Activated naive CD4-positive, alpha-beta T cell treated with anti-CD3 and anti-CD28 coated beads for 36 hours (primary cell): ENCODE data around the gene SLC35D2. TPM values are rescaled to one million over a fixed set of nuclear protein-coding genes. Genes with fewer than 3 reads are reported as not detected.
A peak's percentile ranks its signal among the peaks of the same experiment; 100 is the strongest.
"Not testable (repeated sequence)": the region's sequence is repeated elsewhere in the genome, so short reads cannot be mapped to it uniquely, and the experiment has no call there.

Experiments used
- CTCF ChIA-PET: fragments of 350-600 bp; sonication (Branson Sonifier 250); formaldehyde crosslinking; loops from one replicate; lab custom pipeline; 2021; ENCODE audit warnings: antibody characterized with exemption; lab: Charles Lee
- DNase-seq: peaks from one replicate; pipeline ENCODE4 v3.0.0-alpha.2; 2020
- H3K27ac Mint-ChIP-seq: one replicate; pipeline ENCODE4 v1.8.0; 2021; ENCODE audit warnings: mild to moderate bottlenecking, mixed read lengths
- H3K27me3 Mint-ChIP-seq: one replicate; pipeline ENCODE4 v1.8.0; 2021; ENCODE audit warnings: low read depth, mixed read lengths
- H3K36me3 Mint-ChIP-seq: one replicate; pipeline ENCODE4 v1.8.0; 2021; ENCODE audit warnings: low read depth, mixed read lengths
- H3K4me1 Mint-ChIP-seq: one replicate; pipeline ENCODE4 v1.8.0; 2021; ENCODE audit warnings: low read depth, mixed read lengths
- H3K4me3 Mint-ChIP-seq: one replicate; pipeline ENCODE4 v1.8.0; 2021; ENCODE audit warnings: mild to moderate bottlenecking, moderate library complexity, mixed read lengths
- H3K9me3 Mint-ChIP-seq: one replicate; pipeline ENCODE4 v1.8.0; 2021; ENCODE audit warnings: mixed read lengths
- intact Hi-C: fragments of 100-400 bp; cut with micrococcal nuclease; formaldehyde crosslinking; loops from one replicate; pipeline ENCODE4 v1.15.1; 2023
- total RNA-seq, 2 experiments: library from RNA; stranded (reverse); gene quantifications; one replicate each; pipeline ENCODE4 v1.2.3, GENCODE V29; 2021

The SLC35D2 gene
- total RNA-seq, 2 experiments from 2014 or later = 0.91 to 1.1 TPM

DNA sequence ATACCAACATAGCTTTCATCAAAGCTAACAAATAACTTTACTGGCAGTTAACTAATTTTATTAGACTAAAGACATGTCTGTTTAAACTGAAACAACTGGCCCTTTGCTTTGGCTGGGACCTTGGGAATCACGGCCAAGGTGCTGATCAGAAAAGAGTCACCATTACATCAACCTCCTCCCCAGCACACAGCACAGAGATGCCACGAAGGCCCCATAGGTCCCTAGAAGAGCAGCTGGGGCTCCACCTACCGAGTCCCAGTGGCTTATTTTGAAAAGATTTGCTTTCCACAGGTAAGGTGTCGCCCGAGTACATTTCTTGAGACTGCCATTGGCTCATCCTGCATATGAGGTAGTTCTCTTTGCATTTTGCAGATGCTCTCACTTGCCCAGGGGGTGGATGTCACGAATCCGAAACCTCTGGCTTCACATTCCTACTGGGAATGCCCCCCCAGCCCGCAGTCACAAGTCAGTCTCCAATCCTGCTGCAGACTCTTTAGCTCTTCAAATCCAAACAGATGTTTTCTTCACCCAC, 62.7 kb downstream of the SLC35D2 start:
- intact Hi-C loops = no loop called here
- H3K4me1 Mint-ChIP-seq = no peaks in the 10 kb centered on the region
- no peaks in the 10 kb centered on the region for H3K9me3 Mint-ChIP-seq
- no peak for DNase-seq
- H3K4me3 Mint-ChIP-seq = no peak overlapping the region
- H3K36me3 Mint-ChIP-seq = no peaks in the 10 kb centered on the region
- CTCF ChIA-PET = interaction anchor here (0.6 to 1.4 kb wide), 3 partner anchors 88 to 606 kb away, joined by 3 to 4 read pairs (median 4); no protein-coding TSS in a partner anchor
- no peaks in the 10 kb centered on the region for H3K27me3 Mint-ChIP-seq
- no peak overlapping the region for H3K27ac Mint-ChIP-seq

DNA sequence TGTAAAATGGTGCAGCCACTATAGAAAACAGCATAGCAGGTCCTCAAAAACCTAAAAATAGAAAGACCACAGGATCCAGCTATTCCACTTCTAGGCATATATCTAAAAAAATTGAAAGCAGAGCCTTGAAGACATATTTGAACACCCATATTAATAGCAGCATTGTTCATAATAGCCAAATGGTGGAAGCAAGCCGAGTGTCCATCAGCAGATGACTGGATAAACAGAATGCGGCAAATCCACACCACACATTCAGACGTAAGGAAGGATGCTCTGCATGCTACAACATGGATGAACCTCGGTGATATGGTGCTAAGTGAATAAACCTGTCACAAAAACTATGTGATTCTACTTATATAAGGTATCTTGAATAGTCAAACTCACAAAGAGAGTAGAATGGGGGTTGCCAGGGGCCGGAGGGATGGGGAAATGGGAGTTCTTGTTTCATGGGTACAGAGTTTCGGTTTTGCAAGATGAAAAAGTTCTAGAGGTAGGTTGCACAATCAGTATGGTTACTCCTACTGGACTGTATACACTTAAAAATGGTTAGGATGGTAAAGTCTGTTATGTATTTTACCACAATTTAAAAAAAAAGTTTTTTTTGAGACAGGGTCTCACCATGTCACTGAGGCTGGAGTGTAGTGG, 64.5 kb downstream of the SLC35D2 start:
- peaks cover 2% of the 10 kb centered on the region for H3K9me3 Mint-ChIP-seq
- no peaks in the 10 kb centered on the region for H3K36me3 Mint-ChIP-seq
- intact Hi-C loops = no loop called here
- no peak overlapping the region for H3K27ac Mint-ChIP-seq
- CTCF ChIA-PET = interaction anchor here (3.9 to 6.7 kb wide), 2 partner anchors 8 to 85 kb away, joined by 29 to 70 read pairs; no protein-coding TSS in a partner anchor
- H3K4me1 Mint-ChIP-seq = no peaks in the 10 kb centered on the region
- no peak for DNase-seq
- no peak overlapping the region for H3K4me3 Mint-ChIP-seq
- H3K27me3 Mint-ChIP-seq = no peaks in the 10 kb centered on the region

DNA sequence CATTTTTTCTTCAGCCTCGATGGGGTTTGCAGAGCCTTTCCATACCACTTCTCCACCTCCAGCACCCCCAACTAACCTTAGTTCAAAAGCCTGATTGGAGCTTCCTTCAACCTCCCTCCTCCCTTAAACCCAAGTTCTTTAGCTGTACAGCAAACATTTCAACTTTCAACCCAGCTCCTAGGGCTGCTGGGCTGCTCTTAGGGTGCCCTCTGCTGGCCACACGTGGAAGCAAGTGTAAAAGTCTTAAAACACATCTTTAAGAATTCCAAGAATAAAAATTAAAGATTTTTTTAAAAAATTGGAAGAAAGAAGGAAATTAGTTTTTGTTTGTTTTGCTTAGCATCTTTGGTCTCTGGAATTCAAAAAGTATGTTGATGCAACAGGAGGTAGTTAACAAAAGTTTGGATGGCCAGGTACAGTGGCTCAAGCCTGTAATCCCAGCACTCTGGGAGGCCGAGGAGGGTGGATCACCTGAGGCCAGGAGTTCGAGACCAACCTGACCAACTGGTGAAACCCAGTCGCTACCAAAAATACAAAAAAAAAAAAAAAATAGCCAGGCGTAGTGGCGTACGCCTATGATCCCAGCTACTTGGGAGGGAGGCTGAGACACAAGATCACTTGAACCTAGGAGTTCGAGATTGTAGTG, 66.1 kb downstream of the SLC35D2 start:
- H3K4me1 Mint-ChIP-seq = no peaks in the 10 kb centered on the region
- CTCF ChIA-PET = interaction anchor here (0.6 to 6.7 kb wide), 26 partner anchors 10 to 512 kb away, joined by 3 to 70 read pairs (median 3); no protein-coding TSS in a partner anchor
- H3K4me3 Mint-ChIP-seq = no peak overlapping the region
- intact Hi-C loops = loop anchor here (1.0 kb wide), 1 partner anchor 85 kb away; no protein-coding TSS in a partner anchor
- peaks cover 15% of the 10 kb centered on the region for H3K9me3 Mint-ChIP-seq
- peaks cover under 1% of the 10 kb centered on the region for H3K27me3 Mint-ChIP-seq
- DNase-seq = peak; percentile 72
- H3K36me3 Mint-ChIP-seq = no peaks in the 10 kb centered on the region
- H3K27ac Mint-ChIP-seq = no peak overlapping the region

DNA sequence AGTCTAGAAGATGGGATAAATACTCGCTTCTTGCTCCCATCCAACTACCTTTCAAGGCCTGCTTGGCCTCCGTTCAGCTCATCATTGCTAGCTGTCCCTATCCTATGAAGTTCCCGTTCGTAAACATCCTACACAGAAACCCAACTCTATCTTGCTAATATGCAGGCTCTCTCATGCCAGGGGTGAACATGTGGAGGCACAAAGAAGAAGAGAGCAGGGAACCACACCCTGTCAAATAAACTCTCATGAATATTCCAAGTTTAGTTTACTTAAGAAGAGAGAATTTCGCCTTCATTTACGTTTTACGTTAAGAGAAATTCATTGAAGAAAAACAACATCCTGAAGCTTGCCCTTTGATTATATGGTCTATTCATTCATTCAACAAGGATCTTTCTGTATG, 73.7 kb downstream of the SLC35D2 start:
- Mint-ChIP-seq H3K27me3 (peaks cover 11% of the 10 kb centered on the region), H3K27ac (no peak overlapping the region), H3K9me3 (peaks cover 29% of the 10 kb centered on the region), H3K4me3 (no peak overlapping the region), H3K36me3 (peaks cover 7% of the 10 kb centered on the region), H3K4me1 (no peaks in the 10 kb centered on the region)
- intact Hi-C loops = no loop called here
- no peak for DNase-seq
- CTCF ChIA-PET = interaction anchor here (0.6 to 0.9 kb wide), 2 partner anchors 18 to 78 kb away, joined by 3 to 5 read pairs; no protein-coding TSS in a partner anchor

DNA sequence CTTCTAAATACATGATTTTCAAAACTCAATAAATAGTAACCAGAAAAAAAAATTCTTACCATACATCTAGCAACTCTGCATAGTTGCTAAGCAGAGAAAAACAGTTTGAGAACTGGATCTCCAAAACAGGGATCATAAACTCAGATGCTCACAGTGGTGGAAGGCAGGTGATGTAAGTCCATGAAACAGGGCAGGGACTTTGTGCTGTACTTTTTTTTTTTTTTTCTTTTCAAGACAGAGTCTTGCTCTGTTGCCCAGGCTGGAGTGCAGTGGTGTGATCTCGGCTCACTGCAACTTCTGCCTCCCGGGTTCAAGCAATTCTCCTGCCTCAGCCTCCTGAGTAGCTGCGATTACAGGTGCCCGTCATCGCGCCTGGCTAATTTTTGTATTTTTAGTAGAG, 76.6 kb downstream of the SLC35D2 start:
- H3K4me3 Mint-ChIP-seq, H3K27ac Mint-ChIP-seq, DNase-seq, H3K27me3 Mint-ChIP-seq, intact Hi-C loops, H3K4me1 Mint-ChIP-seq, H3K36me3 Mint-ChIP-seq: not testable (repeated sequence)
- H3K9me3 Mint-ChIP-seq = peaks cover 12% of the 10 kb centered on the region
- CTCF ChIA-PET = interaction anchor here (1.1 kb wide), 1 partner anchor 10 kb away, joined by 4 read pairs; no protein-coding TSS in a partner anchor

DNA sequence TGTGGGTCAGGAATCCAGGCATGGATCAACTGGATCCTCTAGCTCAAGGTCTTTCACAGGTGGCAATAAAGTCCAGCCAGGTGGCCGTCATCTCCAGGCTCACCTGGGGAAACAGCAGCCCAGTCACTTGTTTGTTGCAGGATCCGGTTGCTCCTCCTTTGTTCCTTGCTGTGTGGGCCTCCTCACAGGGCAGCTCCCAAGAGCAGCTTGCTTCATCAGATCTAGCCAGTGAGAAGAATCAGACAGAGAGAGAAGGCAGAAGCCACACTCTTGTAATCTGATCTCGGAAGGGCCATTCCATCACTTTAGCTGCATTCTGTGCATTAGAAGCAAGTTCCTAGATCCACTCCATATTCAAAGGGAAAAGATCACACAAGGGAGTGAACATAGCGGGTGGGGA, 78.3 kb downstream of the SLC35D2 start:
- no peak overlapping the region for H3K4me3 Mint-ChIP-seq
- H3K9me3 Mint-ChIP-seq = peaks cover 3% of the 10 kb centered on the region
- H3K27ac Mint-ChIP-seq = no peak overlapping the region
- CTCF ChIA-PET = interaction anchor here (1.2 to 1.6 kb wide), 2 partner anchors 12 to 73 kb away, joined by 4 to 7 read pairs; no protein-coding TSS in a partner anchor
- H3K27me3 Mint-ChIP-seq = peaks cover 4% of the 10 kb centered on the region
- H3K36me3 Mint-ChIP-seq = no peaks in the 10 kb centered on the region
- intact Hi-C loops = no loop called here
- H3K4me1 Mint-ChIP-seq = no peaks in the 10 kb centered on the region
- no peak for DNase-seq

DNA sequence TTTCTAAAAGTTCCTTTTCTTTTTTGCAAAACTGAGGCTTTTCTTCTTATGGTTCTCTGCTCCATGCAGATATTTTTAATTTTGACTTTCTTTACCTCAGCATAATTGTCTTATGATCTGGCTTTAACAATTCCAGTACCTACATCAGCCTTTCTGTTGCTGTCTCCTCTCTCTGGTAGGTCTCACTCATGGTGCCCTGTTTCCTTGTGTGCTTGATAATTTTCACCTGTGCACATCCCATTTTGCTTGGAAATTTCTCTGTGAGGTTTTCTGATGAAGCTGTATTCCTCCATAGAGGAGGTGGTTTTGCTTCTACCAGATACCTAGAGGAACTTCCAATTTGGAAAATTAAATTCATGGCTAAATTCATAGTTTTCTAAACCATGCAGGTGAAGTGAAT, 79.3 kb downstream of the SLC35D2 start:
- CTCF ChIA-PET = interaction anchor here (1.6 kb wide), 1 partner anchor 13 kb away, joined by 7 read pairs; no protein-coding TSS in a partner anchor
- Mint-ChIP-seq H3K4me1 (no peaks in the 10 kb centered on the region), H3K9me3 (peaks cover 3% of the 10 kb centered on the region), H3K36me3 (no peaks in the 10 kb centered on the region), H3K4me3 (no peak overlapping the region), H3K27me3 (peaks cover under 1% of the 10 kb centered on the region), H3K27ac (no peak overlapping the region)
- intact Hi-C loops = no loop called here
- DNase-seq = no peak

DNA sequence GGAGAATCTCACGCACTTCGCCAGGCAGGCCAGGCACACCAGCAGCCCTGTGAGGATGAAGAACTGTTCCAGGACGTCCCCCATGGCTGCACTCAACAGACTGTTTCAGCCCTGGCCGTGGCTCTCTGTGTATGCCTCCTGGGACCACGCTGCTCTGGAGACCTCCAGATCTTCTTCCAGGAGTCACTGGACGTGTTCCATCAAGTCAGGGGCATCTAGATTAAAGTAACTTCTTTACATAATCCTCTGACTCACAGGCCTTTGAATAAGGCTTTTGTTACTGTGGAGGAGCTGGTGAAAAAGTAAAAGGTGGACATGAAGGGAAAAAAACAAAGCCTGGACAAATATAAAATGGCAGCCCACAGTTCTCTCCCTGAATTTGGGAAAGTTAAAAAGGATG, 81.5 kb downstream of the SLC35D2 start, which contains the start of gene HSD17B3:
TSS of gene HSD17B3 (minus strand) at position 156 of the 400 bp plus-strand sequence. CDS start at position 84, 72 bp downstream.
- no peaks in the 10 kb centered on the region for H3K4me1 Mint-ChIP-seq
- no peak within 1 kb of the TSS for H3K27ac Mint-ChIP-seq
- no peak within 1 kb of the TSS for H3K4me3 Mint-ChIP-seq
- no peak for DNase-seq
- no peaks in the 10 kb centered on the region for H3K36me3 Mint-ChIP-seq
- CTCF ChIA-PET = no interaction called here
- H3K27me3 Mint-ChIP-seq = no peaks in the 10 kb centered on the region
- H3K9me3 Mint-ChIP-seq = peaks cover 3% of the 10 kb centered on the region
- intact Hi-C loops = no loop called here

DNA sequence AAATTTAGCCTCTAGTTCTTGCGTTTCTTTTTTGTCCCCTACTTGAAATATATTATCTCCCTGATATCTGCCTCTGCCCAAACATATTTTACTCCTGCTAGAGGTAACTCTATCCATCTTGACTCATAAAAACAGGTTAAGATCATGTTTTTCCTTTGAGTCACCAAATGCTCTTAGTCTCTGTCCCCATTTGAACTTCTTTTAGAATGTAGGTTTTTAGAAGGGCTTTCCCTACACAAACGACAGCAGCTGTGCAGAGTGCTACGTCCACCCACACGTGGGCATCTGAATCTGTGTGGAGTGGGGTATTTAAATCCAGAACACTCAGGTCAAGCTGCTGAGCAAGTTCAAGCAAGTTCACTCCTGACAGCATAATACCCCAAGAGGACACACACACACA, 83.7 kb downstream of the SLC35D2 start:
- no peaks in the 10 kb centered on the region for H3K36me3 Mint-ChIP-seq
- DNase-seq = no peak
- intact Hi-C loops = no loop called here
- peaks cover 6% of the 10 kb centered on the region for H3K9me3 Mint-ChIP-seq
- no peaks in the 10 kb centered on the region for H3K4me1 Mint-ChIP-seq
- no peaks in the 10 kb centered on the region for H3K27me3 Mint-ChIP-seq
- no peak overlapping the region for H3K4me3 Mint-ChIP-seq
- CTCF ChIA-PET = interaction anchor here (0.6 kb wide), 1 partner anchor 165 kb away, joined by 3 read pairs; no protein-coding TSS in a partner anchor
- no peak overlapping the region for H3K27ac Mint-ChIP-seq

DNA sequence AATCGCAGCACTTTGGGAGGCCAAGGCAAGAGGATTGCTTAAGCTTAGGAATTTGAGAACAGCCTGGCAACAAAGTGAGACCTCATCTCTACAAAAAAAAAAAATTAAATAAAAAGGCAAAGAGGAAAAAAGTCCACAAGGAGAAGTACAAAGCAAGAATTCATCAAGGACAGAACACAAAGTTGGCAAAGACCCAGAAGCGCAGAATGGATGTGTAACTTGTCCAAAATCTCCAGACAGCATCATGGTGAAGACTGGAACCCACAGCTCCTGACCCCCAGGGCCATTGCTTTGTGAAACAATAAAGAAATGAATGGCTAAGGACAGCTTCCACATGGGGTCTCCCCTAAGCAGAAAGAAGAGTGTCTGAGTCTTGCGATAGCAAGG, 89.4 kb downstream of the SLC35D2 start:
- no peak overlapping the region for H3K4me3 Mint-ChIP-seq
- H3K27ac Mint-ChIP-seq = no peak overlapping the region
- H3K4me1 Mint-ChIP-seq = no peaks in the 10 kb centered on the region
- H3K36me3 Mint-ChIP-seq = no peaks in the 10 kb centered on the region
- no peak for DNase-seq
- intact Hi-C loops = no loop called here
- H3K9me3 Mint-ChIP-seq = peaks cover 4% of the 10 kb centered on the region
- H3K27me3 Mint-ChIP-seq = no peaks in the 10 kb centered on the region
- CTCF ChIA-PET = interaction anchor here (1.1 kb wide), 1 partner anchor 23 kb away, joined by 3 read pairs; no protein-coding TSS in a partner anchor

DNA sequence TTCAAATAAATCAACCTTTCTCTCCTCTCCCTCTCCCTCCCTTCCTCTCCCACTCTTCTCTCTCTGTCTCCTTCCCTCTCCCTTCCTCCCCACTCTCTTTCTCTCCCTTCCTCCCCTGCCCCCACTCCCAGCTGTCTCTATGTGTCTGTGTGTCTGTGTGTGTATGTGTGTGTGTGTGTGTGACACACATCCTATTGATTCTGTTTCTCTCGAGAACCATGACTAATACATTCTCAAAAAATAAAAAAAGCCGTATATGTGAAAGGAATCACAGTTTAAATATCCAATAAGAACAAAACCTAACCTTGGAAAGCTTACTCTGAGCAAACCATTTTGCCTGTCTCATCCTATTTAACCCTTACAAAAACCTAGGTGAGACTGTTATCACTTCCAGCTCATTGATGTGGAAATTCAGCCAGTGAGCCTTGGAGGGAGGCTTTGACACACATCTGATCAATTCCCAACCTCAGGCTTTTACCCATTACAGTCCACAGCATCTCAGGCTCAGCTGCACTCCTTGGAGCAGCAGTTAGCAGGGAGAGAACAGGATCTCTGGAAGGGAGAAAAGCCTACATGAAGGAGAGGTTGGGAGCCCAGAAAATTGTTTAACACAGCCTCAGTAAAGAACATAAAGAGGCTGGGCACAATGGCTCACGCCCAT, 89.9 kb downstream of the SLC35D2 start:
- peaks cover 4% of the 10 kb centered on the region for H3K9me3 Mint-ChIP-seq
- no peak for DNase-seq
- no peaks in the 10 kb centered on the region for H3K4me1 Mint-ChIP-seq
- CTCF ChIA-PET = interaction anchor here (1.1 kb wide), 1 partner anchor 24 kb away, joined by 3 read pairs; no protein-coding TSS in a partner anchor
- H3K4me3 Mint-ChIP-seq = no peak overlapping the region
- no peak overlapping the region for H3K27ac Mint-ChIP-seq
- no peaks in the 10 kb centered on the region for H3K27me3 Mint-ChIP-seq
- intact Hi-C loops = no loop called here
- H3K36me3 Mint-ChIP-seq = no peaks in the 10 kb centered on the region

DNA sequence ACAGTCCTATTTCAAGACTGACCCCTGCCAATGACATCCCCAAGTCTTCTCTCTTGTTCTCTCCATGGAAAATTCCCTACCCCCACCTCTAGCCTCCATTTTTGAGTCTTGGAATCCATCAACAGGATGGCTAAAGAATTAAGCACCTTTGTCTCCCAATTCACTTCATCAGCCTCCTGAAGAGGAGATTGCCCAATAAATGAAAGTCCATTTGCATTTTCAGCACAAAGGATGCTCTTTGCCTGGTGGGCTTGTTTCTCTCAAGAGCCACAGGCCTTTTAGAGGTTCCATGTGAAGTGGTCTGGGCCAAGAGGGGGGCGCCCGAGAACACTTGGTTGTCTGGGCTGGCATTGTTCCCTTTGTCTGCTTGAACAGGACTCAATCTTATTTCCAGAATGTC, 94.1 kb downstream of the SLC35D2 start:
- no peak overlapping the region for H3K4me3 Mint-ChIP-seq
- CTCF ChIA-PET = no interaction called here

More for the DNA sequence above, 94.1 kb downstream of the SLC35D2 start:
- Mint-ChIP-seq H3K9me3 (no peaks in the 10 kb centered on the region), H3K36me3 (no peaks in the 10 kb centered on the region), H3K27me3 (peaks cover 5% of the 10 kb centered on the region), H3K27ac (no peak overlapping the region), H3K4me1 (no peaks in the 10 kb centered on the region)
- intact Hi-C loops = no loop called here
- DNase-seq = no peak
